IPS-15b (cell line): ENCODE results near the gene ZNF605.
A peak's percentile ranks its signal among the peaks of the same experiment; 100 is the strongest.
"Not testable (repeated sequence)": the region's sequence is repeated elsewhere in the genome, so short reads cannot be mapped to it uniquely, and the experiment has no call there.

Experiments
- H3K27me3 ChIP-seq: one replicate; pipeline ENCODE4 v1.6.1; 2013; ENCODE audit warnings: low read length; ENCODE audit not compliant: control insufficient read depth, insufficient read depth
- H3K36me3 ChIP-seq: one replicate; pipeline ENCODE4 v1.6.1; 2013; ENCODE audit warnings: low read length; ENCODE audit not compliant: control insufficient read depth, insufficient read depth
- H3K4me1 ChIP-seq: one replicate; pipeline ENCODE4 v1.6.1; 2013; ENCODE audit warnings: mild to moderate bottlenecking, low read length; ENCODE audit not compliant: control insufficient read depth, insufficient read depth
- H3K4me3 ChIP-seq: one replicate; pipeline ENCODE4 v1.5.1; 2013; ENCODE audit warnings: low read depth, low read length
- H3K9ac ChIP-seq: one replicate; pipeline ENCODE4 v1.6.1; 2013; ENCODE audit warnings: low read depth, mild to moderate bottlenecking, low read length
- H3K9me3 ChIP-seq: one replicate; pipeline ENCODE4 v1.6.1; 2013; ENCODE audit warnings: mild to moderate bottlenecking, low read length; ENCODE audit not compliant: control insufficient read depth, insufficient read depth

ZNF605 gene

DNA sequence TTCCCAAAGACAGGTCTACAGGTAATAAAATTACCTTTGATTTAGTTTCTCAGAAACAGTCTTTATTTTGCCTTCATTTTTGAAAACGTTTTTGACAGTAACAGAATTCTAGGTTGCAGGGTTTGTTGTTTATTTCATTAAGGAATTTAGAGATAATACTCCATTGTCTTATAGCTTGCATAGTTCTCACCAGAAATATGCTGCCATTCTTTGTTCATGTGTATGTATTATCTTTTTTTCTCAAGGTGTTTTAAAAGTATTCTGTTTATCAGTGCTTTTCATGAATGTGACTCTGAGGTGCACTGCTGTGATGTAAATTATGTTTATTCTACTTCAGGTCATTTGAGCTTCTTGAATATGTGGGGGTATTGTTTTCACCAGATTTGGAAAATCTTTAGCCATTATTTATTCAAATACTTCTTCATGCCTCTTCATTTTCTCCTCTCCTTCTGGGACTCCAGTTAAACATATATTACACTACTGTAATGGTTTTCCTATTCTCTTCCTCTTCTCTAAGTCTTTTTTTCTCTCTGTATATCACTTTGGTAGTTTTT, 32.7 kb downstream of the ZNF605 start:
- Histone ChIP-seq H3K36me3 (no peaks in the 10 kb centered on the region), H3K9ac (no peak overlapping the region), H3K4me1 (no peaks in the 10 kb centered on the region), H3K9me3 (peaks cover 41% of the 10 kb centered on the region), H3K4me3 (no peak overlapping the region), H3K27me3 (no peaks in the 10 kb centered on the region)

DNA sequence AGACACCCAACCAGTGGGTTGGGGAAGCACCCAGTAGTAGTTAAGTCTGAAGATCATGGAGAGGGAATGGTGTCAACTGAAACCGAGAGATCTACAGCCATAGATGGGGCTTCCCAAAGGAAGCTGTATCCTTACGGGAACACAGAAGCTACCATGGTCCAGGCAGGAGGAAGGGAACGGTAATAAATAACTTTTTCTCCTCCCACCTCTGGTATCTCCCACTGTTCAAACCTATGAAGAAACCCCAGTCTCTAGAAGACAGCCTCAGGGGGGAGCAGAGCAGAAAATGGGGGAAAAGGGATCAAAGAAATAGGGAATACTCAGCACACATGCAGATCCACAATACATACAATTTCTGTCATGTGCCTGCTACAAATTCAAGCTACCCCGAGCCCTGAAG, 33.4 kb downstream of the ZNF605 start:
- Histone ChIP-seq H3K4me3 (no peak overlapping the region), H3K9ac (no peak overlapping the region), H3K27me3 (no peaks in the 10 kb centered on the region), H3K36me3 (no peaks in the 10 kb centered on the region), H3K4me1 (no peaks in the 10 kb centered on the region), H3K9me3 (peaks cover 39% of the 10 kb centered on the region)

- Histone ChIP-seq H3K4me3 (no peak overlapping the region), H3K9me3 (peaks cover 34% of the 10 kb centered on the region), H3K4me1 (no peaks in the 10 kb centered on the region), H3K36me3 (no peaks in the 10 kb centered on the region), H3K9ac (no peak overlapping the region), H3K27me3 (no peaks in the 10 kb centered on the region)
Observed at GRCh38 chr12:132921685-132922084, 34.4 kb downstream of the ZNF605 start.

DNA sequence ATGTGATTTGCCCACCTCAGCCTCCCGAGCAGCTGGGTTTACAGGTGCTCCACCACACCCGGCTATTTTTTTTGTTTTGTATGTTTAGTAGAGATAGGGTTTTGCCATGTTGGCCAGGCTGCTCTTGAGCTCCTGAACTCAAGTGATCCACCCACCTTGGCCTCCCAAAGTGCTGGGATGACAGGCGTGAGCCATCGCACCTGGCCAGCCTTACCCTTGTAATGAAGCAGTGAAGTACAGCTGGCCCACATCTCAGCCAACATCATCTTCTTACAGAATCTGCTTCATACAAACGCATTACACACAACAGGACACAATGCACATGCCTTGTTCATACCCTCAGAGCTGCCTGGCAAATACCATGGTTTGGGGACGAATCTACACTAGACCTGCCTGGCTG, 37.4 kb downstream of the ZNF605 start:
- H3K9me3 ChIP-seq, result peaks cover 7% of the 10 kb centered on the region

GRCh38 chr12:132909030-132909368, 47.1 kb downstream of the ZNF605 start:
- Histone ChIP-seq H3K9ac (peak overlapping the region; percentile 47), H3K4me1 (no peaks in the 10 kb centered on the region), H3K27me3 (peaks cover 16% of the 10 kb centered on the region), H3K36me3 (no peaks in the 10 kb centered on the region), H3K4me3 (peak overlapping the region; percentile 73), H3K9me3 (no peaks in the 10 kb centered on the region)

More for the DNA sequence above, 37.4 kb downstream of the ZNF605 start:
- Histone ChIP-seq H3K4me3 (no peak overlapping the region), H3K27me3 (no peaks in the 10 kb centered on the region), H3K36me3 (no peaks in the 10 kb centered on the region), H3K4me1 (no peaks in the 10 kb centered on the region), H3K9ac (no peak overlapping the region)

DNA sequence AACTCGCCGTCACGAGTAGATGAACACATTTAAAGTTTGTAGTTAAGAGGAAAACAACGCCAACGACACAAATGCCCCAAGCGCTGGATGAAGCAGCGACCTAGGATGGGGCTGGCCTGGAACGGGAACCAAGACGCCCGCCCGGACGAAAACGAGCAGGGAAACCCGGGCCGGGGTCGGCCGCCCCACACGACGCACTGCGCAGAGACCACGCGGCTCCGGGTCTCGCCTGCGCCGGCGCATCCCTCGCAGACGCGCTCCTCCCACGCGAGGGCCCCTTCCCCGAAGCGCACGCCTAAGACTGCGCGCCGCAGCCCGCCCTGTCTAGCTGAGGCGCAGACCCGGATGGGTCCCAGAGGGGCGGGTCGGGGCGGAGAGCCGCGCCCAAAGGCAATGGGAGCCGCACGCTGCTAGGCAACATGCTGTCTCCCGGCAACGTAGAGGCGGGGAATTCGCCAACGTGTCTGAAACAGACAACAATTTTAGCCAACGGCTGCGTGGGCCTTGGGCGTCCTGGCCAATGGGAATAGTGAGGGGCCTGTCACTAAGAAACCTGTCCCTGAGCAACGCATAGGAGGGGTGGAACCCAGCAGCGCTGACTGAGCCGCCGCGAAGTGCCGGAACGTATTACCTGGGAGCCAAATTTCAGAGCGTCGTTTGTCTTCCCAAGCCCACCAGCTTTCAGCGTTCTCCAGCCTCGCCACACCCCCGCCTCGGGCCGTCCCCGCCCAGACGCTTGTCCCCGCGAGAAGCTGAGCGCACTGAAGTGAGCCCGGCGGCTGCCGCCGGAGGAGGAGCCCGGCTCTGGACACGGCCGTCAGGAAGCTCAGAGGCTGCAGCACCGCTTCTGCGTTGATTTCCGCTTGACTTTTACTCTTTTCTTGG, 47.7 kb downstream of the ZNF605 start:
- H3K36me3 ChIP-seq, result no peaks in the 10 kb centered on the region
- H3K27me3 ChIP-seq, result peaks cover 16% of the 10 kb centered on the region
- peak overlapping the region; percentile 47 for H3K9ac ChIP-seq
- no peaks in the 10 kb centered on the region for H3K9me3 ChIP-seq
- H3K4me3 ChIP-seq, result peak overlapping the region; percentile 73
- no peaks in the 10 kb centered on the region for H3K4me1 ChIP-seq

GRCh38 chr12:132907789-132908144, 48.3 kb downstream of the ZNF605 start:
- H3K36me3 ChIP-seq, H3K9ac ChIP-seq, H3K4me1 ChIP-seq, H3K9me3 ChIP-seq: not testable (repeated sequence)
- Histone ChIP-seq H3K27me3 (peaks cover 16% of the 10 kb centered on the region), H3K4me3 (peak overlapping the region; percentile 73)

- no peaks in the 10 kb centered on the region for H3K4me1 ChIP-seq
- H3K27me3 ChIP-seq, result peaks cover 16% of the 10 kb centered on the region
- no peak overlapping the region for H3K4me3 ChIP-seq
- no peak overlapping the region for H3K9ac ChIP-seq
- no peaks in the 10 kb centered on the region for H3K36me3 ChIP-seq
- no peaks in the 10 kb centered on the region for H3K9me3 ChIP-seq
Observed at GRCh38 chr12:132907216-132907615, 48.9 kb downstream of the ZNF605 start.

DNA sequence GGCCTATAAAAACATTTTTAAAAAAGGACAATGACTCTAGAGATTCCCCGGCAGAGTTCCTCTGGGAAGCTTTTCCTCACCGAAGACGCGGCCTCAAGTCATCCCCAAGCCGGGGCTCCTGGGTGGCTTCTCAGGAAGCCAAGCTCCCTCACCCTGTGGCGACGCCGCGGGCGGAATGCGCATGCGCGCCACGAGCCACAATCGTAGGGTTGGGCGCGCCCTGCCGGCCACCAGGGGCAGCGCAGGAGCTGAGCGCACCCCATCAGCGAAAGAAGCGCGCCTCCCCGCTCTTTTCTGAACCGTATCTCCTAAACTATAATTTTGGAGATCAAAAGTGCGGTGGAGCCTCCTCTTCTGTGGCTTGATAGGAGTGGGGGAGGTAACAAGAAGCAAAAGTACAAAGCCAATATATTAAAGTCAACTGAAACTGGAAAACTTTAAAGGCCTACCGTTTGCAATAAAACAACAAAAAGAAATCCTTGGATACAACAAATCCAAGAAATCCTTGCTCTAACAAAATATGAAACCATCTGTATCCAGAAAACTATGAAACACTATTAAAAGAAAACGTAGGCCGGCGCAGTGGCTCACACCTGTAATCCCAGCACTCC, 51.3 kb downstream of the ZNF605 start:
- H3K27me3 ChIP-seq, result peaks cover 16% of the 10 kb centered on the region
- H3K9ac ChIP-seq, result no peak overlapping the region
- no peaks in the 10 kb centered on the region for H3K9me3 ChIP-seq
- no peaks in the 10 kb centered on the region for H3K36me3 ChIP-seq
- no peaks in the 10 kb centered on the region for H3K4me1 ChIP-seq
- no peak overlapping the region for H3K4me3 ChIP-seq

DNA sequence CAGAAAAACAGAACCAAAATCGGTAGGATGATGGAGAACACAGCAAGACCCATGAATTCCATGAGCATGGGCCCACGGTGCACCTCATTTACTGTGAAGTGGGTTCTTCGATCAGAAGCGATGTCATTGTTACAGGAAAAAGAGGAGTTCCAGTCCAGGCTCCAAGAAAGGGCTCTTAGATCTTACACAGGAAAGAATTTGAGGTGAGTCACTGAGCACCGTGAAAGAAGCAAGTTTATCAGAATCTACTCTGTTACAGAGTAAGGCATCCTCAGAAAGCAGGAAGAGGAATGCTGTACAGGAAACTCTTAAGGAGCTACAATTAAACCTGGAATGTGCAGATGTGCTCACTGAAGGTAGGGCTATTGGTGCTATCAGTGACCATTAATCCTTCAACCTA, 57.1 kb downstream of the ZNF605 start:
- no peak overlapping the region for H3K4me3 ChIP-seq
- no peaks in the 10 kb centered on the region for H3K27me3 ChIP-seq
- no peaks in the 10 kb centered on the region for H3K4me1 ChIP-seq
- H3K9ac ChIP-seq, result no peak overlapping the region
- H3K9me3 ChIP-seq, result no peaks in the 10 kb centered on the region
- H3K36me3 ChIP-seq, result no peaks in the 10 kb centered on the region

GRCh38 chr12:132888852-132889251, 67.3 kb downstream of the ZNF605 start:
- no peaks in the 10 kb centered on the region for H3K9me3 ChIP-seq
- H3K9ac ChIP-seq, result peak overlapping the region; percentile 94

More at GRCh38 chr12:132888852-132889251, 67.3 kb downstream of the ZNF605 start:
- no peaks in the 10 kb centered on the region for H3K27me3 ChIP-seq
- H3K4me3 ChIP-seq, result peak overlapping the region; percentile 90
- H3K36me3 ChIP-seq, result no peaks in the 10 kb centered on the region
- H3K4me1 ChIP-seq, result peaks cover 4% of the 10 kb centered on the region
